Sciatic nerve (tissue), 2 donors: Measurements from ENCODE around the gene IFNG-AS1. TPM values are rescaled to one million over a fixed set of nuclear protein-coding genes. Genes with fewer than 3 reads are reported as not detected.
A peak's percentile ranks its signal among the peaks of the same experiment; 100 is the strongest.

Experiments used
- ATAC-seq: fragments of 200-7000 bp; cut with Tn5 transposase; one replicate; pipeline ENCODE4 v1.9.1; 2020; ENCODE audit warnings: mild to moderate bottlenecking, moderate library complexity
- DNase-seq: peaks from one replicate; pipeline ENCODE4 v3.0.0-alpha.2; 2020; ENCODE audit warnings: low spot score
- intact Hi-C: fragments of 100-400 bp; cut with DNase I; formaldehyde crosslinking; loops from one replicate; pipeline ENCODE4 v1.14.2; 2022
- total RNA-seq: library from RNA; stranded (reverse); fragmentation: NEBNext Ultra II Directional; extraction: Animal tissue kit (Norgen Biotek cat#: 25700); gene quantifications from one replicate; pipeline ENCODE4 v1.2.1, GENCODE V29; 2021
- donor health status: DM: no; HTN: no; CAD: no.
- donor health status: DM: no; HTN: no; CAD: no.

Gene IFNG-AS1
- 0.27 TPM for total RNA-seq

DNA sequence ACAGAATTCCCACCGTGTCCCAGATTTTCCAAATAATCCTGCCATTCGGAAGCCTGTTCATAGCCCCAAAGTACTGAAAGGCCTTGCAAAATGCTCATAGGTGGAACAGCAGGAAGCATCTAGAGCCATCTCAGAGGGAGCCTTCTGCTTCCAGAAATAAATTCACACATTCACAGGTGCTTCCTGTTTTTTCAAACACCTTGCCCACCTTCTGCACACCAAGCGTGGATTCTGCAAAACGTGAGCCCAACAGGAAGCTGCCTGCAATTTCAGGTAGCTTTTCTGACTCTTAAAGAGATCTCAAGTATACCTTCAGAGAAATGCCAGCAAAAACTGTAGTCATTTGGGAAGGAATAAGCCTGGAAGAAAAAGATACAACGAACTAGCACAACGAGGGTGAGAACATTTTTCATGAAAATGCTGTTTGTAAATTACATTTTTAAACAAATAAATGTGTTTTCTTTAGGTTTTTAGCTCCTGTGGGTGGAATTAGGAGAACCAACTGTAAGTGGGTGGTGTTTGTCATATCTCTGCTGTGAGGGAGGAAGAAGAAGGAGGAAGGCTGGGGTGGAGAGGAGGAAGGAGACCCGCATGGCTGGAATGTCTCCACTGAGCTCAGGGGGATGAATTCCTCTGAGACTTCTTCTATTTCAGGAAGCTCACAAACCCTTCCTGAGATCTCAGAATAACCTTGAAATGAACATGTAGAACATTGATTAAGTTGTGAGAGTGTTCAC lies at the start of gene IFNG-AS1:
Gene IFNG-AS1 (plus strand): TSS at position 264 of the 737 bp plus-strand sequence.
- intact Hi-C loops: no loop called here
- DNase-seq (no peak), ATAC-seq (no peak)

DNA sequence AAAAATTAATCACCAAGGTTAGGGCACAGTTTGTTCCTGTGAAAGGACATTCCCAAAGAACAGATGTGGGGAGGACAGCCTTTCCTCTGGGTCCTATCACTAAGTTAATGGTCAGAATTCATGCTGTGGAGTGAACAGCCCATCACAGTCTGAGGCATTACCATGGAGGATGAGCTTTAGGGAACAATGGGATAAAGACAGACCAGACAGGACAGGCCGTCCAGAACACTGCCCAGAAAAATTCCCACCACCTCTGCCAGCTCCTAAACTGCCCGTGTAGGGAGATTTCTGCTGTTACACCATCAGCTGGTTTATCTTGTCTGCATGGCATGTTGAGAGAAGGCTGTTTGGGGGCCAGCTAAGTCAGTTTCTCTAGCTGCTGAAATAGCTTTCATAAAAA lies 49.6 kb upstream of the IFNG-AS1 start:
- ATAC-seq: no peak
- intact Hi-C loops: no loop called here
- no peak for DNase-seq

DNA sequence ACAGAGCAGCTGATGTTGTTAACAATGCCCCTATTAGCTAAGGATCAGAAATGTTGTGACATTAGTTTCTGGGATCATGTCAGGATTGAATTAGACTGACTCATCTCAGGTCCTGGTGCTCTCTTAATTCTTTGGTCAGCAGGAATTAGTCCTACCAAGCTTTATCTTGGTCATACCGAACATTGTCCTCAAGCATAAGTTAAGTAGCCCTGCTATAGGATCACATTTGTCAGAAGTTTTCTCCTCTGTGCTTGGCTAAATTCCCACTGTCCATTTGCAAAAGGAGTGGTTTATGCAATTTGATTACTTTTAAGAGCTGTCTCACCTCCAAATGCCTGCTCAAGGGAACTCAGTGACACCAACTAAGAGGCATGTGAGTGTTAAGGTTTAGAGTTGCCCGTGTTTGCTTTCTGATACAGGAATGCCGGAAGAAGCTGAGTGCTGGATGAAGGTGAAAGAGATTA lies 48.4 kb upstream of the IFNG-AS1 start:
- DNase-seq (no peak), ATAC-seq (no peak)
- intact Hi-C loops: no loop called here

DNA sequence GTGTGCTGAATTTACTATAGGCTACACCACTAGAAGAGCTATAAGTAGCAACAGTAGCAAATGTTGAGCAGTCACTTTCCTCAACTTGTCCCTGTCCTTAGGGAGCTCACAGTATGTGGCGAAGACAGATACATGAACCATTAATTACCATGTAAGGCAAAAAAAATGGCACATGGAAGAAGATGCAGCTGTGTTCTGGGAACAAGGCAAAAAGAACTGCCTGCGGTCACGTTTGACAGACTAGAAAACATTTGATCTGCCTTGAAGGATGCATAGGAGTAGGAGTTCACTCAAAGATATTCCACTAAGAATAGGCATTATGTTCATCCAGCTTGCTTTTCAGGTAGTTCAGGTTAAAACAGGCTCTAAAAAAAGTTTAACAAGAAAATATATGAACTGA lies 46.5 kb upstream of the IFNG-AS1 start:
- DNase-seq (no peak), ATAC-seq (no peak)
- intact Hi-C loops: no loop called here

DNA sequence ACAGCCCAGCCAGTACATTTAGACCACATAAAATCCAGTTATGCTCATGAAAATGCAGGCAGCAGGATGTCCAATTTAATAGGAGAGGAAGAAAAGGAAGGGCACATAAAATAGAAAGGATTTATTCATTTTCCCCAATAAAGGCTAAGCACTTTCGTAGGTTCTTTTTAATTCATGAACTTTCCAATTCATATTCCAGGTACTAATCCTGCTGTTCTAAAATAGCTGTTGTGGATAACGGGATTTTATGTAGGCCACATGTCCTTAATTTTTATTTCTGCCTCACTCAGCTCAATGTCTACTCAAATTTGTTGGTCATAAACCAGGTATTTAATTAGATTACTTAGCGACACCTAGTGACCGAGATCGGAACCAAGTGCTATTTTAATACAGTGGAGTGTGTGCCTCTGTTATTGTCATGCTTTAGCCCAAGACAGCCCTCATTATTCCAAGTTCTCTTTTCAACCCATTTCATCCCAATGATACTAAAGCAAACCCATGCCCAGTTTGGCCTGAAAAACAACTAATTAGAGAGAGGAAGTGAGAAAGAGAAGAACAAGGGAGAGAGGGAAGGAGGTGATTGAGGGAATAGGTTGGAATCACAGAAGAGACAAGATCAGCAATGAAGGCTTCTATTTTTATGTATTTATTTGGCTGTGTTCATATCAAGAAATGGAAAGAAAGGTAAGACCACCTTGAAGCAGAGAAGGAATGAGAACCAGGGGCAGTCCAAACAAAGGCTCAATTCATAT lies 45.9 kb upstream of the IFNG-AS1 start:
- DNase-seq: peak; percentile 74
- peak; percentile 93 for ATAC-seq
- intact Hi-C loops: no loop called here

DNA sequence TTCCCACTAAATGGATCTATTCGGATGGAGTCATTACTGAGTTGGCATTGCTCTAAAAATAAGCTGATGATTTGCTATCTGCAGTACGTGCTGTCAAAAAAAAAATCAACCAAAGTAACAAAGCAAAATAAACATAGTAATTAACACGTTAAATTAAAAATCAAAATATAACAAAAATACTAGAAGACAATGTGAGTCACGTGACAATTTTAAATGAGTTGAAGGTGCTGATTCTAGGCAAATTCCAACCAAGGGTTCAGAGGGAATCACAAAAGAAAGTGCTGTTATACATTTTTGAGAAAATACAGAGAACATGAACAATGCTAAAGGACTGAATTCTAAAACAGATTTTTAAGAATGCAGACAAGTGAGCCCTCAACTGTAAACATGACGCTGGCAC lies 45.2 kb upstream of the IFNG-AS1 start:
- ATAC-seq (no peak), DNase-seq (no peak)
- intact Hi-C loops: no loop called here

DNA sequence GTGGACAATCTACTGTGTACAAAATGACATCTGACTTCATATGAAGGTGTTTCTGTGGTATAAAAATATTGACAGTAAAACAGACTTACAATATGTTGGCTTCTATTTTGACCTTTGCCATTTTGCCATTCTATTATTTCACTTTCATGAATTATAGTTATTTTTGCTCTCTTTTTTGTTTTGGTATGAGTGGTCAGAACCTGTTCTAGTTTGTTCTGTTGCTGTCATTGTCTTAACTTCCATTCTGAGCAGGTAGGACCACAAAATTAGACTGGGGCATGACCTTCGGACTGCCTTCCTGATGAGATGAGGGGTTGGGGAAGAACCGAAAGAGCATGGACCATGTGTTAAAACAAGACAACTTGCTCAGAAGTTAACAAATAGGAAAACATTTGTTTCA lies 36.5 kb upstream of the IFNG-AS1 start:
- intact Hi-C loops: no loop called here
- DNase-seq (no peak), ATAC-seq (no peak)

DNA sequence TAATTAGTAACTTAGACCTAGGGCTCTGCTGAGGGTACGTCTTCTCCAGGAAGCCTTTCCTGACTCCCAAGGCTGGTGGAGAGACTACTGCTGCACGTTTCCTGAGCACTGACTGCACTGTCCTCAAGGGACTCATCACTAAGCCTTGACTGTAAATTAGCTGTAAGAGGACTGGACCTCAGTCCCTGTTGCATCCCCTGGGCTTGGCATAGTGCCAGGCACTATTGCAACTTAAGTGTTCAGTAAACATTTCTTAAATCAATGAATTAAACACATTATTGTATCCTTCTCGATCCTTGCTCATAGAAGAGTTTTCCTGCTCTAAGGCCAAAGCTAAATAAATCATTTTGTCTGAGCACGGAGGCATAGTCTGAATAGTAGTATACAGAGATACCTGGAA lies 31.9 kb upstream of the IFNG-AS1 start:
- no peak for DNase-seq
- ATAC-seq: no peak
- intact Hi-C loops: no loop called here

DNA sequence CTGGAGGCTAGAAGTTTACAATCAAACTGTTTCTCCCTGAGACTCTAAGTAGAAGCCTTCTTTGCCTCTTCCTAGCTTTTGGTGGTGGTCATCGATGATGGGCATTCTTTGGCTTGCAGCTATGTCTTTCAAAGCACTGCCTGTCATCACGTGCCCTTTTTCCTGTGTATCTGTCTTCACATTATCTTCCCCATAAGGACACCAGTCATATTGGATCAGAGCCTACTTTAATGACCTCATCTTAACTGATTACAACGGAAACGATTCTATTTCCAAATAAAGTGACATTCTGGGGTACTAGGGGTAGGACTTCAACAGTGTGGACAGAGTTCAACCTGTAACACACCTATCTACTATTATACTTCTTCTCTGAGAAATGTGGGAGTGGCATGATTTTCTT lies 31.1 kb upstream of the IFNG-AS1 start:
- ATAC-seq: no peak
- intact Hi-C loops: no loop called here

DNA sequence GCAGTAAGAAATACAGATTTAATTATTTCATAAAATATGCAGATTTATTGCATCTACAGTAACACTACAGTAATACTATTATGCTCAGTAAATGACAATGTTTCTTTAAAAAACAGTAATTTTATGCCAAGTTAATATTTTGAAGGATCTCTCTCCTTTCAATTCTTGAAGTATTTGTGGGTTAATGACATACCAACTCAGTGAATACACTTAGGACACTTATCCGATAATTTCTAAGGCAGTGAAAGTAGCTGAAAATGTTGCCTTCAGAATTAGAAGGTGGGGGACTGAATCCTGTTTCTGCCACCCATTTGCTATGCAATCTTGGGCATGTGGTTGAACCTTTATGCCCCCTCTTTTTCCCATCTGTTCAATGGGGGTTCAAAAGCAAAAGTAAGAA lies 24.8 kb upstream of the IFNG-AS1 start:
- DNase-seq: no peak
- intact Hi-C loops: no loop called here
- ATAC-seq: no peak

More for the DNA sequence above, 31.1 kb upstream of the IFNG-AS1 start:
- no peak for DNase-seq

DNA sequence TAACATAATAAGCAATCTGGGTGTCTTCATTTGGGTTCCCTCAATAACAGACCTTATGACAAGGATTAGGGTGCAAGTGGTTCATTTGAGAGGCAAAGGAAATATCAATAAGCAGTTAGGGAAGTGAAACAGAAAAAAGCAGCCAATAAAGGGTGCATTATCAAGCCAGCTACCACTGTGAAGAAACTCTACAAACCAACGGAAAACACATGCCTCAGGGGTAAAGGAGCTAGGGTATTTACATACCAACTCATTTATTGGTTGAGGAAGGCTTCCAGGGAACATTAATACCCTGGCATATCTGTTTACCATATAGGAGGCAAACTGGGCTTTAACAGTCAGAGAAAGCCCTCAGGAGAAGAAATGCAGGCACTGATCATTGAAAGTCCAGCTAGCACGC lies 22.7 kb upstream of the IFNG-AS1 start:
- intact Hi-C loops: no loop called here
- ATAC-seq (no peak), DNase-seq (no peak)

DNA sequence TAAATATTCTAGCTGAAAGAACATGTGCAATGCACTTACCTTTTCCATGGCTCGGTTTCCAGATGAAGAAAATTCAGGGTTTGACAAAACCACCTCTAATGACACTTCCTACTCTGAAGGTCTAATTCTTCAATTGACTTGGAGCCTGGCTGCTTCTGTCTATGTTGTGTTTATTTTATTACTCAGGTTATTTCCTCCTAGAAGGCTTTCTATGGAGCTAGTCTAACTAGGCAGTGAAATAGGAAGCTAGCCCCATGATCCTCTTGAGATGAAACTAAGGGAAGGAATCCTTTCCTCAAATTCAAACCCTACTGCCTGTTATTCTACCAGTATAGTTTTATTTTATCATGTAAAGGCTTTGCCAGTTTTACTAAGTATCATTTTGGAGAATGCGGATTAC lies 20.9 kb upstream of the IFNG-AS1 start:
- no peak for DNase-seq
- ATAC-seq: no peak
- intact Hi-C loops: no loop called here

DNA sequence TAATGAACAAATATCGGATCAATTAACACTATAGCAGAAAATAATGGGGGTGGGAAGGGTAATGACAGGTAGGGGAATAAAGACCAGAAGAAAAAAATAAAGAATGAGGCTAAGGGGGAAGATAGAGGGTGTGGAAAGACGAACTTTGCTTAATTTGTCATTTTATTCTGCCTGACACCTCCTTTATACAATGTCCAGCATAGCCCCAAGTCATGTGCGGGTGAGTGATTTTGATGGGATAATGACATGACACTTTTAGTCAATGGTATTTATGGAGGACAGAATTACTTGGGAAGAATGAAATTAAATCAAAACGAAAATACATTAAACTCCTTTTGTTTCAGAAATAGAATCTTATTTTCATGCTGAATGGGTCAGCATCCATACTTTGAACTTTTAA lies 20.5 kb upstream of the IFNG-AS1 start:
- ATAC-seq (no peak), DNase-seq (no peak)
- intact Hi-C loops: no loop called here

DNA sequence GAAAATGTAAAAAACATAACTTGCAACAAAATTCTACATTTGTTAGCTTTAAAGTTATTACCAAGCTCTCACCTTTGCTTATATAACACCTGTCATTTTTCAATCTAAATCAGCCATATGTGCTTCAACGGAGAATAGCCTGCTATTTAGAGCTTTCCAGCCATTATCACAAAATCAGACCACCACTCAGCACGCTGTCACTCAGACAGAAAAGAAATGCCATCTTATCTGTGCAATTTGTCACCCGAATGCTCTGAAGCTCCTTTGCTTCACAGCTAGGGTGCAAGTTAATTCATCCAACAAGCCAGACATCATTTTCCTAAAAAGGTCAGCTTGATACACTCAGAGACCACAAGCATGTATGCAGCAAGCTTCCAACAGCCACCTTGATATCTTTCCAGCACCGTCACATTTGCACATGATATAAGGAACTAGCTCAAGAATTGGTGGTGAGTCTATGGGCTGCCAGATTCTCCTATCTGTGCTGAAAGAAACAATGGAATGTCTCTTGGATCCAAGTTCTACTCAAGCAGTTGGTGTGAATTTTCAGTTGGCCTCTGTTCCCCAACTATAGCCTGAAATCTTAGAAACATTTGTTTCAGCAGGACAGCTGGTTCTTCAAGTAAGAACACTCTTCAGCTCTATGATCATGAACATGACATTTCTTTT lies 20.0 kb upstream of the IFNG-AS1 start:
- no peak for DNase-seq
- no peak for ATAC-seq
- intact Hi-C loops: no loop called here

DNA sequence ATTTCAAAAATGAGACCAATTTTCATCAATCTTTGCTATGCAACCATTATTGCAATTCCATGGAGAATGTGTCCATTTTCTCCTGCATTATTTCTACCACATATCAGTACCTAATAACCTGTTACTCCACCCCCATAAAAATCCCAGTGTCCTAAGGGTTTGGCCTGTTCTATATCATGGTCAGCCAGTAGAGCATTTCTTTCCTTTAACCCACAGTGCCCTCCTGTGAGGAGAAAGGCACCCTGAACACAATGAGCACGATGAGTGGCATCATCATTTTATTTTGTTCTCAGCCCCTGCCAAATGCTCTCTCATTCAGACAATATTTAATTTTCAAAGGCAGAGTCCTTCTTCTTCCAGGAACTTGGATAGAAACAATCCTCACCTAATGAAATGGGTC lies 11.6 kb upstream of the IFNG-AS1 start:
- ATAC-seq: no peak
- intact Hi-C loops: no loop called here

DNA sequence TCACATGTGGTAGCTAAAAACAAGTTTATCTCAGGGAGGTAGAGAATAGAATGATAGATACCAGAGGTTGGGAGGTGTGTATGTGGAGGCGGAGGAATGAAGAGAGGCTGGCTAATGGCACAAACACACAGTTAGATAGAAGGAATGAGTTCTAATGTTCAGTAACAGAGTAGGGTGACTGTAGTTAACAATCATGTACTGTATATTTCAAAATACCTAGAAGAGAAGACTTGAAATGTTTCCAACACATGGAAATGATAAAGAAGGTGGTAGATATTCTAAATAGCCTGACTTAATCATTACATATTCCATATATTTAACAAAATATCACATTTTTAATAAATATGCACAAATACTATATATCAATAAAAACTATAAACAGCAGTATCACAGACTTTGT lies 8.9 kb upstream of the IFNG-AS1 start:
- no peak for DNase-seq
- ATAC-seq: no peak

More for the DNA sequence above, 11.6 kb upstream of the IFNG-AS1 start:
- DNase-seq: no peak

DNA sequence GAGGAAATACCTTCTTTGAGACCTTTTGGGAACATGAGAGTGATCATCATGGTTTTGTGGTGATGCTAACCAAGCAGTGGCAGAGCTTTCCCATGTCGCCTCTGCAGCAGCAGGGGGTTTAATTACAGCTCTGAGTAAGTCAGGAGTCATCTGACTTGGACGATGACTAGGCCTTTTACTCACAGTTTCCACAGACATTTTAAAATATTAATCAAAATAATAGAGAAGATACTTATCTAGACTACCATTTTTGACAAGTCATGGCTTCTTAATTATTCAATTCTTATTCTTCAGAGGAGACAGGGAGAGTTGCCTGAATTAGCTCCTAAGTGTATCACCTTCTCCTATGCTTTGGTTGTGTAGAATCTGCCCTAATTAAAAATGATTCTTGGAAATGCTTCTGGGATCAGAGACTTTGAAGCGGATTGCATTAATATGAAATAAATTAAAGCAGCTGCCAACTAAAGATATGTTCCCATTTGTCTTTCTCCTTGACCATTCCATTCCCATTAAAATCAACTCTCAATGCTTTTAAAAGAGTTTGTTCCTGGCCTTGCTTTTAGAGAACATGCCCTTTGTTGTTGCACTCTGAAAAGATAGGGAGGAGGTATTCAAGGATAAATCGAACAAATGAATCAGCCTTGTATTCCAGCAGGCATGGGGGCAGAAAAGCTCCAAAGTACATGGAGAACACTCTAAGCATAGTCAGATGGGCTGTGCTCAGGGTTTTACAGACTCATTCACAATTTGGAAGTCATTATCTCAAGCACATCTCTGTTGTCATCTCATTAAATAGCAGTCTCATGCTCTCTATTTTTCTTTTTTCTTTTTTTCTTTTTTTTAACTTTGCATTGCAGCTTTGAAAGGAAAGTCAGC lies 7.7 kb upstream of the IFNG-AS1 start:
- ATAC-seq (peak; percentile 92), DNase-seq (no peak)
- intact Hi-C loops: no loop called here

More for the DNA sequence above, 8.9 kb upstream of the IFNG-AS1 start:
- intact Hi-C loops: no loop called here

DNA sequence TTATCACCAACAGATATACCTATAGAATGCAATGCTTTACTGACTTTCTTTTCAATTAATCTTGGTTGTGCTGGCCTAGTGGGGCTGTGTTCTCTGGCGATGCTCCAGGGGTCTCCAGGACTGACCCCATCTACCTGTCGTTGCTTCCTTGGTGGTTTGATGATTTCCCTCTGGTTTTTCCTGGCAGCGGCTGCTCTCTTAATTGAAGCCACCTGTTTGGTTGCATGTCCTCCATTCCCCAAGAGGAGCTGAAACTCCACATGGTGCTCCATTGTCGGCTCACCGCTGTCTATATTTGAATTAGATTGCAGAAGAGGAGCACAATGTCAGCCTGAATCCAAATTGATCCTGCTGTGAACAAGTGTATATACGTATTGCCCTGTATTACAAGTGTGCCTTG lies 7.1 kb upstream of the IFNG-AS1 start:
- peak; percentile 56 for DNase-seq
- intact Hi-C loops: no loop called here
- peak; percentile 79 for ATAC-seq

DNA sequence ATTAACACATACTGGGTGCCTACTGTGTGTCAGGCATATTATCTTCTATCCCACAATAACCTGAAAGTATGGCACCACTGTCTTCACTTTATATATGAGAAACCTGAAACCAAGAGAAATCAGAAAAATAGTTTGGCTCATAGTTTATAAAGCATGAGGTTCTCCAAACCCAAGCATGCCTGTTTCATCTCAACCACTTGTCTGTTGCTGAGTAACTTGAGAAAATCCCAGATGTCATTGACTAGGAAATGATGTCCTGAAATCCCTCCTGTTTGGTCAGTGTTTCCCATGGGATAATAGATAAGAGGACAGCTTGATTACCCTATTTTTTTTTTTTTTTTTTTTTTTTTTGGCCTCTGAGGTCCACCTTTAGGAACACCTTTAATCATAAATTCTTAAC lies 2.6 kb upstream of the IFNG-AS1 start:
- intact Hi-C loops: no loop called here
- DNase-seq (no peak), ATAC-seq (no peak)
